Choroid plexus epithelial cell (primary cell): Measurements from ENCODE around the gene STK25.

Experiments used
- DNase-seq: peaks from one replicate; pipeline ENCODE4 v3.0.0-alpha.2; 2010; ENCODE audit warnings: low read depth
- H3K4me3 ChIP-seq: 2 replicates; pipeline ENCODE4 v1.5.1; 2011; ENCODE audit warnings: low read depth, mild to moderate bottlenecking, control low read depth, low read length, moderate library complexity
- CTCF ChIP-seq: conservative IDR thresholded peaks from 2 replicates; pipeline ENCODE4 v1.5.1; 2011; ENCODE audit warnings: low read depth, mild to moderate bottlenecking, control low read depth, inconsistent platforms, low read length, moderate library complexity

STK25 gene

GRCh38 chr2:241481687-241482086 lies 26.7 kb downstream of the STK25 start:
- peak; percentile 7 for TF ChIP-seq CTCF
- no peak overlapping the region for H3K4me3 ChIP-seq
- no peak for DNase-seq

- H3K4me3 ChIP-seq = no peak overlapping the region
- TF ChIP-seq CTCF = no peak
Observed at GRCh38 chr2:241479026-241479898, 29.1 kb downstream of the STK25 start.

GRCh38 chr2:241478166-241478565 lies 30.2 kb downstream of the STK25 start:
- no peak for DNase-seq
- H3K4me3 ChIP-seq = no peak overlapping the region
- no peak for TF ChIP-seq CTCF

More at GRCh38 chr2:241479026-241479898, 29.1 kb downstream of the STK25 start:
- no peak for DNase-seq

- TF ChIP-seq CTCF = no peak
- H3K4me3 ChIP-seq = no peak overlapping the region
- DNase-seq = no peak
Observed at GRCh38 chr2:241475267-241475666, 33.1 kb downstream of the STK25 start.

GRCh38 chr2:241473399-241473798 lies 35.0 kb downstream of the STK25 start:
- DNase-seq = no peak
- no peak for TF ChIP-seq CTCF
- H3K4me3 ChIP-seq = no peak overlapping the region

GRCh38 chr2:241469746-241470145 lies 38.6 kb downstream of the STK25 start:
- TF ChIP-seq CTCF = no peak
- no peak for DNase-seq
- no peak overlapping the region for H3K4me3 ChIP-seq

- no peak for DNase-seq
- no peak for TF ChIP-seq CTCF
- no peak overlapping the region for H3K4me3 ChIP-seq
Observed at GRCh38 chr2:241468476-241468781, 40.0 kb downstream of the STK25 start.
